K562 (cell line): ENCODE data around the gene PLXDC1.

Source experiments
- NFIC ChIP-seq: fragments of 450-650 bp; IDR thresholded peaks from 2 replicates; pipeline ENCODE4 v1.6.1; 2017; ENCODE audit warnings: mild to moderate bottlenecking, inconsistent platforms
- ZNF184 ChIP-seq: sonication (generic); formaldehyde crosslinking; IDR thresholded peaks from 2 replicates; pipeline ENCODE4 v1.5.0; 2020; ENCODE audit warnings: missing genetic modification reagents
- TF ChIP-seq, protein P1 (sequence below), 3 experiments: IDR thresholded peaks in 2 of 3; conservative IDR thresholded peaks in 1 of 3; 2 replicates each; pipeline ENCODE4 v1.5.1; 2011 to 2012; ENCODE audit warnings: low read length in 3 of 3, mild to moderate bottlenecking in 3 of 3, control low read depth in 2 of 3, improper control_type of control experiment in 1 of 3, inconsistent platforms in 1 of 3, low read depth in 1 of 3, mixed read lengths in 1 of 3, moderate library complexity in 1 of 3; ENCODE audit not compliant: insufficient read depth in 2 of 3
- TF ChIP-seq, protein P2 (sequence below), 2 experiments: fragments of 450-650 bp in 1 of 2; sonication (generic) in 1 of 2; formaldehyde crosslinking in 1 of 2; IDR thresholded peaks in 1 of 2; conservative IDR thresholded peaks in 1 of 2; 2 replicates each; pipeline versions ENCODE4 v1.6.1 to v1.8.1; 2016 to 2023; ENCODE audit warnings: mild to moderate bottlenecking in 2 of 2, moderate library complexity in 2 of 2, inconsistent platforms in 1 of 2, missing genetic modification reagents in 1 of 2

DNA sequence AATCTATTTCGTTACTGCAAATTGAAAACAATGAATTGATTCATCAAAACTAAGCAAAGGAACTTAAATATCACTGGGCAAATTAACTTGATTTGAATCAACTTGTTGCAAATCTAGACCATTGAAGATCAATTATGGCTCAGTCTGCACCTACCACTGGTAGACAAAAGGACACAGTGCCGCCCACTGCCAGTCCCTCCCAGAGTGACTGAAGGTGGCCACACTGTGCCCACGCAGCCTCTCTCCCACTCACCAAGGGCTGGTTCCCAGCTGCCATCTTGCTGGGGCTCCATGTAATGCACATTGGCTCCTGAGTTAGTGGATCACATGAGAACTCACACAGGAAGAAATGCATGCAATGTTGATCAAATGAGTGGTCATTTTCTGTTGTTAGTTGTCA, 78.1 kb downstream of the PLXDC1 start:
- TF ChIP-seq, protein P1, sequence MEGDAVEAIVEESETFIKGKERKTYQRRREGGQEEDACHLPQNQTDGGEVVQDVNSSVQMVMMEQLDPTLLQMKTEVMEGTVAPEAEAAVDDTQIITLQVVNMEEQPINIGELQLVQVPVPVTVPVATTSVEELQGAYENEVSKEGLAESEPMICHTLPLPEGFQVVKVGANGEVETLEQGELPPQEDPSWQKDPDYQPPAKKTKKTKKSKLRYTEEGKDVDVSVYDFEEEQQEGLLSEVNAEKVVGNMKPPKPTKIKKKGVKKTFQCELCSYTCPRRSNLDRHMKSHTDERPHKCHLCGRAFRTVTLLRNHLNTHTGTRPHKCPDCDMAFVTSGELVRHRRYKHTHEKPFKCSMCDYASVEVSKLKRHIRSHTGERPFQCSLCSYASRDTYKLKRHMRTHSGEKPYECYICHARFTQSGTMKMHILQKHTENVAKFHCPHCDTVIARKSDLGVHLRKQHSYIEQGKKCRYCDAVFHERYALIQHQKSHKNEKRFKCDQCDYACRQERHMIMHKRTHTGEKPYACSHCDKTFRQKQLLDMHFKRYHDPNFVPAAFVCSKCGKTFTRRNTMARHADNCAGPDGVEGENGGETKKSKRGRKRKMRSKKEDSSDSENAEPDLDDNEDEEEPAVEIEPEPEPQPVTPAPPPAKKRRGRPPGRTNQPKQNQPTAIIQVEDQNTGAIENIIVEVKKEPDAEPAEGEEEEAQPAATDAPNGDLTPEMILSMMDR (IDR thresholded peaks at IDR 0.05 in 2 of 3, conservative IDR thresholded peaks at IDR 0.05 in 1 of 3; ENCODE audit: insufficient read depth in 2 of 3, low read depth in 1 of 3, low read length in 3 of 3) = no peak
- TF ChIP-seq NFIC = no peak
- no peak for TF ChIP-seq ZNF184
- TF ChIP-seq, protein P2, sequence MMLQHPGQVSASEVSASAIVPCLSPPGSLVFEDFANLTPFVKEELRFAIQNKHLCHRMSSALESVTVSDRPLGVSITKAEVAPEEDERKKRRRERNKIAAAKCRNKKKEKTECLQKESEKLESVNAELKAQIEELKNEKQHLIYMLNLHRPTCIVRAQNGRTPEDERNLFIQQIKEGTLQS (IDR thresholded peaks at IDR 0.05) = no peak
- TF ChIP-seq, protein P2 (CRISPR knock-in tag; conservative IDR thresholded peaks at IDR 0.05) = no peak
